ENCODE data around the gene ANKRD11. TPM values are rescaled to one million over a fixed set of nuclear protein-coding genes. Genes with fewer than 3 reads are reported as not detected.

Gene ANKRD11
- total RNA-seq, 1 experiment from 2014 or later: 266 TPM

DNA sequence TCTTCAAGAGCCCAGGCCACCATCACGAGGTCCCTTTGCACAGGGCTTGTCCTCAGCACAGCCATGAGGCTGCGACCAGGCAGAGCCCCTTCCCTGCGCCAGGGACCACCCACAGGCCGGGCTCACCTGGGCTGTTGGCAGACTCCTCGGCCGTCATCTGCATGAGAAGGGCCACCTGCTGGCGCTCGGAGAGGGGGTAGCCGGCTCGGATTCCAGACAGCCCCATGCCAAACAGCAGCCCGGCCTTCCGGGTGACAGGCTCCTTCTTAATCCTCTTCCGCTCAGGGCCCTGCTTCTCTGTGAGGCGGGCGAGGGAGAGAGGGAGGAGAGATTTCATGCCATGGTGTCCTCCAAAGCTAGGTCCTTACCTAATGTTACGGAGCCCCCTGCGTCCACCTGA is 199.5 kb downstream of the ANKRD11 start:
- ChIA-PET CTCF (no interaction called here), RAD21 (ENCODE audit: low non-redundant PET in 1 of 2, low total read pairs in 2 of 2, uncharacterized antibody in 2 of 2, unreplicated experiment in 2 of 2) (no interaction called here), POLR2A (no interaction called here)
- no peak overlapping the region for H3K4me3 ChIP-seq (replicated peaks in 1 of 2; ENCODE audit: low read depth in 1 of 2, low read length in 2 of 2)
- no peak for DNase-seq (ENCODE audit: low read depth, low spot score)
- intact Hi-C loops (cut with micrococcal nuclease): no loop called here
- no peaks in the 10 kb centered on the region for H3K9me2 ChIP-seq (ENCODE audit: insufficient read depth)
- H3K36me3 ChIP-seq (ENCODE audit: control insufficient read depth in 1 of 2, insufficient read depth in 2 of 2, low read length in 2 of 2): peaks cover 29 to 34% of the 10 kb centered on the region in 2 experiments; a peak in 3 of 4 replicates
- no peaks in the 10 kb centered on the region for H3K4me1 ChIP-seq (ENCODE audit: control insufficient read depth in 1 of 2, insufficient read depth in 2 of 2, low read length in 2 of 2)
- H3K27me3 ChIP-seq (ENCODE audit: insufficient read depth, low read length): no peaks in the 10 kb centered on the region
- no peak overlapping the region for H2AFZ ChIP-seq (ENCODE audit: low read depth, low read length, poor library complexity, severe bottlenecking)
- no peaks in the 10 kb centered on the region; the same call in 1 of the 2 replicates for H4K20me1 ChIP-seq (ENCODE audit: insufficient read depth)
- H3K9ac ChIP-seq (ENCODE audit: low read length): no peak overlapping the region
- H3K9me3 ChIP-seq (ENCODE audit: control insufficient read depth in 1 of 2, insufficient read depth in 1 of 2, low read depth in 1 of 2, low read length in 2 of 2): no peaks in the 10 kb centered on the region
- TF ChIP-seq YY1 (IDR thresholded peaks at IDR 0.05; ENCODE audit: extremely low read depth, insufficient replicate concordance, low read depth, low read length): no peak
- TF ChIP-seq, protein P1, sequence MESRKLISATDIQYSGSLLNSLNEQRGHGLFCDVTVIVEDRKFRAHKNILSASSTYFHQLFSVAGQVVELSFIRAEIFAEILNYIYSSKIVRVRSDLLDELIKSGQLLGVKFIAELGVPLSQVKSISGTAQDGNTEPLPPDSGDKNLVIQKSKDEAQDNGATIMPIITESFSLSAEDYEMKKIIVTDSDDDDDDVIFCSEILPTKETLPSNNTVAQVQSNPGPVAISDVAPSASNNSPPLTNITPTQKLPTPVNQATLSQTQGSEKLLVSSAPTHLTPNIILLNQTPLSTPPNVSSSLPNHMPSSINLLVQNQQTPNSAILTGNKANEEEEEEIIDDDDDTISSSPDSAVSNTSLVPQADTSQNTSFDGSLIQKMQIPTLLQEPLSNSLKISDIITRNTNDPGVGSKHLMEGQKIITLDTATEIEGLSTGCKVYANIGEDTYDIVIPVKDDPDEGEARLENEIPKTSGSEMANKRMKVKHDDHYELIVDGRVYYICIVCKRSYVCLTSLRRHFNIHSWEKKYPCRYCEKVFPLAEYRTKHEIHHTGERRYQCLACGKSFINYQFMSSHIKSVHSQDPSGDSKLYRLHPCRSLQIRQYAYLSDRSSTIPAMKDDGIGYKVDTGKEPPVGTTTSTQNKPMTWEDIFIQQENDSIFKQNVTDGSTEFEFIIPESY (IDR thresholded peaks at IDR 0.05; ENCODE audit: extremely low read depth, insufficient replicate concordance, low read length): no peak
- TF ChIP-seq, protein P2, sequence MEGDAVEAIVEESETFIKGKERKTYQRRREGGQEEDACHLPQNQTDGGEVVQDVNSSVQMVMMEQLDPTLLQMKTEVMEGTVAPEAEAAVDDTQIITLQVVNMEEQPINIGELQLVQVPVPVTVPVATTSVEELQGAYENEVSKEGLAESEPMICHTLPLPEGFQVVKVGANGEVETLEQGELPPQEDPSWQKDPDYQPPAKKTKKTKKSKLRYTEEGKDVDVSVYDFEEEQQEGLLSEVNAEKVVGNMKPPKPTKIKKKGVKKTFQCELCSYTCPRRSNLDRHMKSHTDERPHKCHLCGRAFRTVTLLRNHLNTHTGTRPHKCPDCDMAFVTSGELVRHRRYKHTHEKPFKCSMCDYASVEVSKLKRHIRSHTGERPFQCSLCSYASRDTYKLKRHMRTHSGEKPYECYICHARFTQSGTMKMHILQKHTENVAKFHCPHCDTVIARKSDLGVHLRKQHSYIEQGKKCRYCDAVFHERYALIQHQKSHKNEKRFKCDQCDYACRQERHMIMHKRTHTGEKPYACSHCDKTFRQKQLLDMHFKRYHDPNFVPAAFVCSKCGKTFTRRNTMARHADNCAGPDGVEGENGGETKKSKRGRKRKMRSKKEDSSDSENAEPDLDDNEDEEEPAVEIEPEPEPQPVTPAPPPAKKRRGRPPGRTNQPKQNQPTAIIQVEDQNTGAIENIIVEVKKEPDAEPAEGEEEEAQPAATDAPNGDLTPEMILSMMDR (IDR thresholded peaks at IDR 0.05 in 2 of 3, conservative IDR thresholded peaks at IDR 0.05 in 1 of 3; ENCODE audit: borderline replicate concordance in 1 of 3, insufficient read depth in 1 of 3, low read depth in 2 of 3, low read length in 2 of 3): no peak
- TF ChIP-seq FOSL1 (IDR thresholded peaks at IDR 0.05; ENCODE audit: low read depth): no peak
- TF ChIP-seq POLR2A (IDR thresholded peaks at IDR 0.05; ENCODE audit: borderline replicate concordance, extremely low read depth, insufficient read depth, insufficient read length): no peak
- no peak for TF ChIP-seq ZNF274 (IDR thresholded peaks at IDR 0.05; ENCODE audit: low read depth, low read length)
- no peak for TF ChIP-seq EGR1 (IDR thresholded peaks at IDR 0.05; ENCODE audit: low read depth)
- peaks cover 63% of the 10 kb centered on the region; the same call in 1 of the 2 replicates for H3K79me2 ChIP-seq (ENCODE audit: insufficient read depth, low read length)
- no peak overlapping the region for H3K4me2 ChIP-seq (ENCODE audit: low read length)
- BruUV-seq (replicated peaks): no TSS peak
- no peak for ATAC-seq
- H3K27ac ChIP-seq (ENCODE audit: low read depth, low read length): no peak overlapping the region

All from HCT116 (cell line).